HG03135 (cell line): ENCODE measurements around the gene RCSD1.

Experiments
- ATAC-seq: cut with Tn5 transposase; IDR thresholded peaks from one replicate; pipeline ENCODE4 v1.9.1; 2021; ENCODE audit warnings: mild to moderate bottlenecking, moderate library complexity; ENCODE audit not compliant: unreplicated experiment

RCSD1 gene

GRCh38 chr1:167617153-167618147 lies 12.6 kb upstream of the RCSD1 start:
- peak; percentile 62 for ATAC-seq

GRCh38 chr1:167618366-167618765 lies 11.7 kb upstream of the RCSD1 start:
- no peak for ATAC-seq

- ATAC-seq, result no peak
Observed at GRCh38 chr1:167618789-167619188, 11.2 kb upstream of the RCSD1 start.

GRCh38 chr1:167620002-167620401 lies 10.0 kb upstream of the RCSD1 start:
- no peak for ATAC-seq

GRCh38 chr1:167621780-167622313 lies 8.2 kb upstream of the RCSD1 start:
- no peak for ATAC-seq

GRCh38 chr1:167623951-167624350 lies 6.1 kb upstream of the RCSD1 start:
- ATAC-seq, result no peak

GRCh38 chr1:167625040-167625823 lies 4.8 kb upstream of the RCSD1 start:
- ATAC-seq, result no peak

GRCh38 chr1:167627615-167627864 lies 2.5 kb upstream of the RCSD1 start:
- peak; percentile 5 for ATAC-seq

GRCh38 chr1:167627865-167628641 lies 2.0 kb upstream of the RCSD1 start:
- ATAC-seq, result peak; percentile 69

GRCh38 chr1:167628741-167629515 lies 1.1 kb upstream of the RCSD1 start:
- ATAC-seq, result no peak

- no peak for ATAC-seq
Observed at GRCh38 chr1:167630568-167631385, 745 bp downstream of the RCSD1 start.

- no peak for ATAC-seq
Observed at GRCh38 chr1:167631386-167631935, 1.4 kb downstream of the RCSD1 start.

GRCh38 chr1:167631936-167632614 lies 2.0 kb downstream of the RCSD1 start:
- ATAC-seq, result no peak

- no peak for ATAC-seq
Observed at GRCh38 chr1:167633258-167633944, 3.4 kb downstream of the RCSD1 start.

GRCh38 chr1:167634435-167634834 lies 4.4 kb downstream of the RCSD1 start:
- no peak for ATAC-seq

- ATAC-seq, result no peak
Observed at GRCh38 chr1:167635156-167635648, 5.2 kb downstream of the RCSD1 start.

- no peak for ATAC-seq
Observed at GRCh38 chr1:167635941-167636340, 5.9 kb downstream of the RCSD1 start.

GRCh38 chr1:167638064-167638463 lies 8.0 kb downstream of the RCSD1 start:
- no peak for ATAC-seq
